EH (cell line): ENCODE measurements around the gene STK17B.

ENCODE experiments used
- DNase-seq: peaks from one replicate; pipeline ENCODE4 v3.0.0-alpha.2; 2015; ENCODE audit warnings: low read depth

Gene STK17B

GRCh38 chr2:196183528-196184231, 12.3 kb upstream of the STK17B start:
- DNase-seq, result no peak

DNA sequence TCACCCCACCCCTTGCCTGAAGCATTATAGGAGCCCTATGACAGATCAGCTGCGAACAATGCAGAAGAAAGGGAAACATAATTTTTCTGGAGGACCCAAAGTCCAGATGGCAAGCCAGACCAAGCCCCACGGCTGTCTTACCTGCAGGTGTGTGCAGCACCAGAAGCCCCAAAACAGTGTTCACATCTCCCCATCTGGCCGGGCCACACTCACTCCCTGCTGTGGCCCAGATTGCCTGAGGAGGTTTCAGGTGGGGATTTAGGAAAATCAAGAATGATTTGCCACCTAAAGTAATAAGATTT, 11.7 kb upstream of the STK17B start:
- DNase-seq, result no peak

DNA sequence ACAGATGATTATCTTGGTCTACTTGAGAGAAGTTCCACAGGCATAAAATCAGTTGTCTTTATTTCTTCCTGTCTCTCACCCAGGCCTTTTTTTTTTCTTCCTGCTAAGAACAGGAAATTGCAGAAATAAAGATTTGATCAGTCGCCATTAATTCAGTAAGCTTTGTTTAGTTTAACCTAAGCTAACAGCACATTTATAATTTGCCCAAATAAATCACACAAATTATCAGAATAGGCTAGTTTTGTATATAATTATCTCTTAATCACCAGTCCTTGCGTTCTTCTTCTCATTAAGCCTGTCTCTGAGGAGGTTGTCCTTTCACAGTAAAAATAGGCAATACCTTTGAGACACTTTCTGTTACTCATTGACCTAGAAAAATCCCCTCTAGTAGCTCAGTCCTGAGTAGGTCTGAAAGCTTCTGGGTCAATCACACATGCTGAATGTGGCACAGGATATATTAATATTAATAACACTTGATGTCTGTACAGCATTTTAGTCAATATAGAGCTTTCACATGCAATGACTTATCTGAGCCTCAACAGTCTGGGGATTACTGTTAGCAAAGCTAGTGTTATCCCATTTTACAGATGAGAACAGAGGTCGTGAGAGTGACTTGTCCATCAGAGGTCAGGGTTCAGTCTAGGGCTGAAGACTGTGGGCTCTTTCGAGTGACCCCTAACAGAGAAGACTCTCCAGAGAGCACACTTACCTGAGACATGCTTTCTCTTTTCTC, 11.2 kb upstream of the STK17B start:
- no peak for DNase-seq

GRCh38 chr2:196181484-196181883, 10.1 kb upstream of the STK17B start:
- no peak for DNase-seq

- no peak for DNase-seq
These were observed 5.7 kb upstream of the STK17B start for GRCh38 chr2:196177124-196177523.

GRCh38 chr2:196176142-196176738, 4.9 kb upstream of the STK17B start:
- DNase-seq, result no peak

- no peak for DNase-seq
These were observed 3.0 kb upstream of the STK17B start for GRCh38 chr2:196174404-196174803.

- DNase-seq, result no peak
These were observed 2.1 kb upstream of the STK17B start for GRCh38 chr2:196173505-196173904.

GRCh38 chr2:196172951-196173350, 1.6 kb upstream of the STK17B start:
- DNase-seq, result no peak

DNA sequence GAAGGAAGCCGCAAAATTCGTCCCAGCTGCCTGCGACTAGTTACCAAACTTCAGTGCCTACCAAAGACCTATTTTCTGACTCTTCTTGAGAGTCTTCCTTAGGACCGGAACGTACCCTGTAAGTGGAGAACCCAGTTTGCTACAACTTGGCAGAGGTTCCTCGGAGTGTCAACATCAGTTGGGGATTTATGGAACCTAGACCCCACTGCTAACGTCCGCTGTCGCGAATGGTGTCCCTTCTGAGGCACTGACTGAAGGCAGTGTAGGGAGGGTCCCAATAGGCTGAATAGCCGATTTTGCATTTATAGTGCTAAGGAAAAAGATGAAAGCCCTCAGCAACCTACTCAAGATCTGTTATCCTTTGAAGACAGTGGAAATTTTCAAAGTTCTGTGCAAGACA, 568 bp upstream of the STK17B start:
- DNase-seq, result no peak

GRCh38 chr2:196170606-196171247, 651 bp downstream of the STK17B start:
- DNase-seq, result peak; percentile 72

DNA sequence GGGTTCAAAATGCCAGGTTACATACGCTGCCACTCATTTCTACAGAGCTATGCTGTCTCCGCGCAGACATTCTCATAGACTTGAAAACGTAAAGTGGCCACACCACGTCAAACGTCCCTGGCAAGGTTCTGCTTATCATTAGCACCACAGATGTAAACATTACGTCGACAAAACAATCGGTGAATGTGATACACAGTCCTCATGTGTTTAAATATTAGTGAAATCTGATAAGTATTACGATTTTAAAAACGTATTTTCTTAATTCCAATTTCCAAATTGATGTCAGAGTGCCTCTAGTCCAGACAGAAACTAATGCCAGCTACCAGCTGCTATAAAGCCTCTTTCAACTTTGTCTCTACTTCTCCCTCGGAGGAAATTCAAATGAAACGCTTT, 1.2 kb downstream of the STK17B start:
- peak; percentile 60 for DNase-seq

DNA sequence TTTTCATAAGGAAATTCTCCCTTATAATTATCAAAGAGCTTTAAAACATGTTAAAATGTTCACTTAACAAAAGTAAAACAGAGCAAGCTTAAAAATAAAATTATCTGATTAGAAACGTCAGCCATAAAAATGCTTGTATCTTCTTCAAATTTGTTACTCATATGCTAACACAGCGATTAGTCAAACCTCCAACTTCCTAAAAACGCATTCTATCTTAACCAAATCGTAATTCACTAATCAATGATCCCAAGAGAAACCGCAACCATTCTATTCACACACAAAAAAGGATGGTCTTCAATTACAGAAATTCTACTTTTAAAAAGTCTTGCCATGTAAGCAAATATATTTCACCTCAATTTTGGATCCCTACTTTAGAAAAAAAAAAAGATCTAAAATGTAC, 1.9 kb downstream of the STK17B start:
- peak; percentile 42 for DNase-seq

GRCh38 chr2:196168181-196168580, 3.2 kb downstream of the STK17B start:
- peak; percentile 83 for DNase-seq

- DNase-seq, result peak; percentile 43
These were observed 3.7 kb downstream of the STK17B start for GRCh38 chr2:196167666-196168065.

DNA sequence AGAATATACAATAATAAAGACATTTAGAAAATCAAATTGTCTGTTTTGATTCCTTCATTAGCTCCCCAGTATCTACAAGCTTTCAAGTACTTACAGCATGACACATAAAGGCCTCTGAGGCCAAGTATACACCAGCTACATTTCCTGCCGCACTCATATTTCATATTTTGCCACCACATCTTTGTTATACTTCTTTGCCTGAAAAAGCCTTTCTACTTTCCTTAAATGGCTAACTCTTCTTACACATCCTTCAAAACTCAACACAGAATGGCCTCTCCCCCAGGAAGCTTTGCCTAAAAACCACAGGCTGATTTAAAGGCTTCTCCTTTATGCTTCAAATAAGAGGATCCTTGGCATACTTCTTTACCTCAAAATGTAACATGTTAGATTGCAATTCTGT, 4.5 kb downstream of the STK17B start:
- DNase-seq, result peak; percentile 86

DNA sequence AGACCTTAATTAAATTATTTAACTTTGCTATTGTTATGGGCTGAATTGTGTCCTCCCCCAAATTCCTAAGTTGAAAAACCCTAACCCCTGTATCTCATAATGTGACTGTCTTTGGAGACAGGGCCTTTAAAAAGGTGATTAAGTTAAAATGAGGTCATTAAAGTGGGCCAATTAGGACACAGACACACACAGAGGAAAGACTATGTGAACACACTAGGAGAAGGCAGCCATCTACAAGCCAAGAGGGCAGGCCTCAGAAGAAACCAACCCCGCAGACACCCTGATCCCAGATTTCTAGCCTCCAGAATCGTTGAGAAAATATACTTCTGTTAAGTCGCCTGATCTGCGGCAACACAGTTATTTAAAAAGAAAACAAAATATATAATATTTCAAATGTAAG, 6.4 kb downstream of the STK17B start:
- DNase-seq, result no peak

GRCh38 chr2:196163285-196163684, 8.1 kb downstream of the STK17B start:
- DNase-seq, result no peak

DNA sequence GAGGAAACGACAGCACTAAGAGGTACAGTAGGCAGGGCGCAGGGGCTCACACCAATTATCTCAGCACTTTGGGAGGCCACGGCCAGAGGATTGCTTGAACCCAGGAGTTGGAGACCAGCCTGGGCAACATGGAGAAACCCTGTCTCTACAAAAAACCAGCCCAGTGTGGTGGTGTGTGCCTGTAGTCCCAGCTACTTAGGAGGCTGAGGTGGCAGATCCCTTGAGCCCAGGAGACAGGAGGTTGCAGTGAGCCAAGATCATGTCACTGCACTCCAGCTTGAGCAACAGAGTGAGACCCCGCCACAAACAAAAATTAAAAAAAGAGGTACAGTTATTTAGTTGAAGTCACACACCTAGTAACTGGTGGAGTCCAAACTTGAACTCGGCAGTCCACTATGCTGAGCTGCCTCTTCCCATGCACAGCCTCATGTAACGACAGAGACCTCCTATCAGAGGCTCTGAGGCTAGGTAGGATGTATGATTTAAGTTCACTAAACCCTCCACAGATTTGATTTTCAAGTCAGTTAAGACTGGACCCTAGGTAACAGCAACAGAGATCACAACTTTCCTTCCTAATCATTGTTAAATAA, 8.7 kb downstream of the STK17B start:
- DNase-seq, result no peak

DNA sequence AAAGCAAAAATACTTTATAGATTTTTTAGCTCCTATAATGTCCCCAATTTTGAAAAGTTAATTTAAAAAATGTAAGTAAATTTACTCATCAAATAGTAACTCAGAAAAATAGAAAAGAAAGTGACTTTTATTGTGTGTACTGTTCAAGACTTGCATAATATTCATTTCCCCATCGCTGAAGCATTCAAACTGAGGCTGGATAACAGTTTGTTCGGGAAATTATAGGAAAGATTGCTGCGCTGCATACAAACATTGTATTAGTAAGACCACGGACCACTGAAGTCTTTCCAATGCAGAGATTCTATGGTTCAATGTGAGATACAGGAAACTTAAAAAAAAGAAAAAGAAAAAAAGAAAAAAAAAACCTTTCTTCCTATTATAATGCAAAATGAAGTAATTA, 10.4 kb downstream of the STK17B start:
- no peak for DNase-seq

- DNase-seq, result peak; percentile 94
These were observed 11.3 kb downstream of the STK17B start for GRCh38 chr2:196160101-196160500.

GRCh38 chr2:196159221-196159892, 12.0 kb downstream of the STK17B start:
- DNase-seq, result no peak
